NCI-H187 treated with DMSO at 0.1 percent for 48 hours (cell line): ENCODE measurements around the gene RRAS.

Source experiments
- DNase-seq: peaks from one replicate; lab custom pipeline; 2025; lab: John Stamatoyannopoulos, UW

RRAS gene

DNA sequence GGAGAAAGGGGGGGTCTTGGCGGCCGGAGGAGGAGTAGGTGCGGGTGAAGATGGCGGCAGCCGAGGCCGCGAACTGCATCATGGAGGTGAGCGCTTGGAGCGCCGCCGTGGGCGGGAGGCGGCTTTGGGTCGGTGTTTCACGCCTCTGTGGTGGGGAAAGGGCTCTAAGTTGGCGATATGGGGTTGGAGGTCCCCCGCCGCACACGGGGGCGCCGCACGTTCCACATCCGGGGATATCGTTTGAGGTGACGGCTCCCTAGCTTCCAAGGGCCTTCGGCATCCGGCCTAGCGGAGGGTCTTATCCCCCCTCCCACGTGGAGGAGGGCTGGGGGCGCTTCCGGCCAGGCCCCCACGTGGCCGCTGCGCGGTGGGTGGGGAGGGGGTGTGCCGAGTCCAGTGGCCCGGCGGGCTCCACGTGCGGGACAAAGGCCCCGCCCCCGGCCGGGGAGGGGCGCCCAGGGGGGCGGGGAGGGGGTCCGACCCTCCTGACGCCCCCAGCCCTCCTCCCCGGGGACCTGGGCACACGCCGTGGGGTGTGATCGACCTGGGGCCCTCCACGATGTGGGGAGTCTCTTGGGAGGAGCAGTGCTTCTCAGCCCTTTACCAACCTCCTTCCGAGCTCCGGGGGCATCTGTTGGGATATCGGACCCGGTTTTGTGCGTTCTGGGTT, 37.4 kb upstream of the RRAS start, which contains the start of gene PRMT1:
TSS of gene PRMT1 (plus strand) at position 41 of the 670 bp plus-strand sequence. CDS start at position 51, 10 bp downstream.
- no peak for DNase-seq

DNA sequence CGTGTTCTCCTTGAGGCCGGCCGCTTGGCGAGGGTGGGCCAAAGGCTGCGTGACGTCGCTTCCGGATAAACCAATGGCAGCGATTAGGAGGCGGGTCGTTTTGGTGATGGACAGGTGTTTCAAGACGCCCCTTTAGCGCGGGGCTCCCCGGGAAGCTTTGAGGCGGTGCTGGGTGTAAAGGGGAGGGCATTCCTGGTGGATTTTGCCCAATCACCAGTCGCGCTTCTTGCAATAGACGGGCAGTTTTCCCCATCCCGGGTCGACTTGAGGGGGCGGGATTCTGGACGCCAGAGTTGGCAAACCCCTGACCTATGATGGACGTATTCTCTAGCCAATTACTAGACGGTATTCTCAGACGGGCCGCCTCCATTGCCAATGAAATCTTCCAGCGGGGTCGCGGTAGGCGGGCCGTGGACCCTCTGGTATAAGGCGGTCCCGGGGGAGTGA, 36.9 kb upstream of the RRAS start:
- peak; percentile 98 for DNase-seq

DNA sequence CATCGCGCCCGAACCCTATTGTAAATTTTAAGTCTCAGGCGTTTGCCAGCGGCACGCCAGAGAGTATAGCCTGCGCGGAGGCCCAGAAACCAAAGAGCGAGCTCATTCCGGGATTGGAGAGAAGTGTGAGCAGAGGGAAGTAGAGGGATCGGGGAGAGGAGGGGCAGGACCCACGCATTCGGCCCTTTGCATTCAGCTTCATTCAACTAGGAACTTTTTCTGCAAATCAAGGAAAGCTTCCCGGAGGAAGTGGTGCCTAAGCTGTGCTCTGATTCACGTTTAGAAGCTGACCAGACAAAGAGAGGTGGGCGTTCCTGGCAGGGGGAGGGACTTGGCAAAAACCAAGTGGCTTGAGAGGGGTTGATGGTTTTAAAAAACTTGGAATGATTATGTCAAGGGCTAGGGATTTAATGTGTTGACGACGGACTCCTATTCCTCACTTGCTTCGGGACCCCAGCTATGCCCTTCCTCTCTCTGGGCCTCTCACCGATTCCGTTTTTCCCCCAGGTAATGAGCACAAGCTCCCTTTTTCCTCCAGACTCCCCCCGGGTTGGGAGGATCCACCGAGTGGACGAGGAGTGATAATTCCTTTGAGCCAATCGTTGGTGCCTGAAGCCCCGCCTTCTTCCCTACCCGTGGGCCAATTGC, 36.3 kb upstream of the RRAS start:
- peak; percentile 65 for DNase-seq

DNA sequence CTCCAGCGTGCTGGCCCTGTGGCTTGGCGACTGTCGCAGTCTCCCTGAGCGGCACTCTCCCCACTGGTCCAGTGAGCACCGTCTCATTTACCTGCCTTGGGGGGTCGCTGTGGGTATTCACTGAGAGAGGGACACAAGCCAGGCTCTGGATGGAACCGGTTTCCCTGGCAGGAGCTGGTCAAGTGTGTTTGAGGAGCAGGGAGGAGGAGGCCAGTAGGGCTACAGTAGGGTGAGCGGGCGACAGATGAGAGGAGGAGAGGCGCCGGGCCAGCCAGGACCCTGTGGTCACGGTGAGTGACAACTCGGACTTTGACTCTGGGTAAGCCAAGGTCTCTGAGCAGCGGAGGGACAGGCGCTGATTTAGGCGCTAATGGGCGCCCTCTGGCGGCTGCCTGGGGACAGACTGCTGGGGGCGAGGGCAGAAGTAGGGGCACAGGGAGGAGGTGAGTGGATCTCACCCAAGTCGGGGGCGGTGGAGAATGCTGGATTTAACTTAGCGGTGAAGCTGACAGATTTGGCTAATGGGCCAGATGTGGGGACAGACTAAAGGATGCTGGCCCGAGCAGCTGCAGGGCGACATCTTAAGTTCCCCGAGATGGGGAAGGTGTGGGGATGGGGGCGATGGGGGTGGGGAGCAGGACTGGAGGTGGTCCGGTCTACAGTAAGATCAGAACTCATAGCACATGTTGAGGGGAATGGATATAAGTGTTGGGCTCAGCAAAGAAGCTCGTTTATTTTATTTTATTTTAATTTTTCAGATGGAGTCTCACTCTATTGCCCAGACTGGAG, 32.4 kb upstream of the RRAS start:
- no peak for DNase-seq

DNA sequence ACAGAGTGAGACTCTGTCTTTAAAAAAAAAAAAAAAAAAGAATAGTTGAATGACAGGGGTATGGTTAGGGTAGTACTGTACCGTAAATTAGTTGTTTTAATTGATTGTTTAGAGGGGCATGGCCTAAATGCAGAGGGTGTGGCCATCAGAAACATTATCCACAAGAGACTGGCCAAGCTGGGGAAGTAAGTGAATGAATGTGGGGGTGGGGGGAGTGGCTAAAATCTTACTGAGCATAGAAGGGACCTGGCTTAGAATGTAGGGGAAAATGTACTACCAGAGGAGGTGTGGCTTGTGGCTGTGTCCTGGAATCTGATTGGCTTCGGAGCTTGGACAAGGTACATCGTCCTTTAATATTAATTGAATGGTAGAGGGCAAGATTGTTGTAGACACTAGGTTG, 29.6 kb upstream of the RRAS start:
- no peak for DNase-seq

DNA sequence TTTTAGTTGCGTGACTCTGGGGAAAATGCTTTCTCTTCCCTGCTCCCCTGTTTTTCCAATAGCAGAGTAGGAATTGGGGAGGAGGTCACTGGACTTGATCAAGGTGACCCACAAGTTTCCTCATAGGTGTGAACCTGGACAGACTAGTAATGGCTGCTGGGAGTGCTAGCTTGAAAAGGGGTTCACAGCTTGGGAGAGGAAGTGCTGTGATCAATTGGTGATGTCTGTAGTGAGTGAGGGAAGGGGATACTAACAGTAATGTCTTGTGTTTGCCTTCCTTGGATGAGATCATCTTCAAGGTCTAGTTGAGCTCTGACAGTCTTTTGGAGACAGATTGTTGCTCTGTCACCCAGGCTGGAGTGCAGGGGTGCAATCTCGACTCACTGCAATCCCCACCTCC, 27.5 kb upstream of the RRAS start:
- no peak for DNase-seq

DNA sequence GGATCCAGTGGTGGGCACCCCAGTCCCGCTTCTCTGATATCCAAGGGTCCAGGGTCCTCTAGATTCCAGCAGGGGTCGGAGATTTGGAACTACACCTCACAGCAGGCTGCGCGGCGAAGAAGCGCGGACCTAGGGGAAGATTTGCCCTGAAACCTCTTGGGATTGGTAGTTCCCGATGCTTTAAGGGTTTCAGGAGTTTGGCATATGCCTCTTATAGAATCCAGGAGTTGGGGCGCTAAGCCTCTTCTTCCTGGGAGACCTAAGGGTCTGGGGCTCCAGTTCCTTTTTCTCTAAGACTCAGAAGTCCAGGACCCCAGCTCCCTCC, 26.1 kb upstream of the RRAS start:
- DNase-seq: no peak

DNA sequence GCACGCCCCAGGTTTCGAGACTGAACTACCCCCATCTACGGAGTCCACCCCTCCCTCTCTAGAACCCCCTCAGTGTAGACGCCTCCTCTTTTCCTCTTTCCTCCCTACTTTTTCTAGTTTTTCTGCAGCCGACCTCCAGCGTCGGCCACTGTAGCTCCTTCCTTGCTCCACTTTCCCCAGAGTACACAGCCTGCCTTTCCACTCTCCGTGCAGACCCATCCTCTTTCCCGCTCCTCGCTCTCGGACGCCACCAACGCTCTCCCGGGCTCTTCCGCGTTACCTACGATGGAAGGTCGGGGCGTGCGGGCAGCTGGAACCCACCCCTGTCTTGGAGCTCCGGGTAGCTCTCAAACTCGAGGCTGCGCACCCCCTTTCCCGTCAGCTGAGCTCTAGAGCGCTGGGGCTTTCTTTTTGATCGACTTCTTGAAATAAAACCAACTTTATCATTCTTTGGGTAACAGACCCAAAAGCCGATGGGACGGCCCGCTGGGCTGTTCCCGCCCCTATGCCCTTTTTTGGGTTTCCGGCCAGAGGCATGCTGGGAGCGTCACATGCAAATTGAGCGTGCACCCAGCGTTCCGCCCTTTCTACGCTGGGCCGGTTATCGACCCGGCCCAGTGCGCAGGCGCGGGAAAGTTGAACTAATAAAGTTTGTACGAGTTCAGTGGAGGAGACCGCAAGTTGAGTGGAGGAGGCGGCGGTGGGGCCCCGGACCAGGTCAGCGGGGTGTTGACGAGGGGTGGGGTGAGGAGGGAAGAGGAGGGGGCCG, 25.6 kb upstream of the RRAS start, which contains the start of the genes BCL2L12 and IRF3:
TSS of gene BCL2L12 (plus strand) at position 583 of the 769 bp plus-strand sequence. CDS start 760 bp downstream, outside the sequence.
TSS of gene IRF3 (minus strand) at position 507 of the 769 bp plus-strand sequence. CDS start 1,019 bp downstream, outside the sequence.
- peak; percentile 64 for DNase-seq

DNA sequence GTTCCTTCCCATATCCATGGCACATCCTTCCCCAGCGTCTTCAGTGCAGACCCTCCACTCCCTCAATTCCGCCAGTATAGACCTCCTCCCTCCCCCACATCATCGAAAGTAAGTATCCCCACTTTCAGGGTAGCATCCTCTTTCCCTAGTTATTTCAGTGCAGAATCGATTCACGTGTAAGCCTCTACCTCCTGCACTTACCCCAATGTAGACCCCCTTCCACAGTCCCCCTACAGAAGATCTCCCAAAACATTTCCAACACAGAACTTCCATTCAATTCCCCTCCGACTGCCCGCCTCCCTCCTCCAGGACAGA, 25.1 kb upstream of the RRAS start:
- no peak for DNase-seq

DNA sequence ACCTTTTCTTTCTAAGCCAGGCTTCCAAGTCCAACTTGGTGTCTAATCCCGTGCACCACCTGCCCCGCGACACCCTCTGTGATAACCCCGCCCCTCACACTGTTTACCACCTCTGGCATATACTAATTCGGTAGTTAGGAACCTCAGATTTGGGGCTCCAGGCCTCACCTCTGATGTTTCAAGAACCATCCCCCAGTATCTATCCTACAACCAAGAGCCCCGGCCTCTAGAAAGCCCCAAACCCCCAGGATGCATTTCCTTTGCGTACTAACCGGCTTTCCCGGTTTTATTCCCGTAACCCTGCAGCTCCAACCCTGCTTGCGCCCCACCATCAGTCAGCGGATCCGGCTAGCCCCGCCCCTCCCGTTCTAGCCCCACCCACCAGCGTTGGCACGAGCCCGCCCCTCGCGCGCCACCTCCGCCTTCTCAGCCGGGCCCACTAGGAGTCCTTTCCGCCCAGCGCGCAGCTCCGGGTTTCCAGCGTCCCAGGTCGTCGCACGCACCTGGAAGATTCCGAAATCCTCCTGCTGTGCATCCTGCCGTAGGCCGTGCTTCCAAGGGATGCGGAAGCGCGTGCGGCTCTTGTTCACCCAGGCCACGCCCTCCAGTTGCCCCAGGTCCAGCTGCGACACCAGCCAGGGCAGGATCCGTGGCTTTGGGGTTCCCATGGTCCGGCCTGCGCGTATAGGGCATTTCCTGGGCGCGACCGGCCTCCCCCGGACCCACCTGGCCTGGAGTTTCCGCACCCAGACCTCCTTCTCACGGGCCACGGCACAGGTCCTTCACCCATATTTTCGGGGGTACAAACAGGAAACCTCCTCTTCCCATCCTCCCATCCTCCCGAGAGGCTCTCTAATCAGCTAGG, 24.5 kb upstream of the RRAS start:
- DNase-seq: peak; percentile 68

DNA sequence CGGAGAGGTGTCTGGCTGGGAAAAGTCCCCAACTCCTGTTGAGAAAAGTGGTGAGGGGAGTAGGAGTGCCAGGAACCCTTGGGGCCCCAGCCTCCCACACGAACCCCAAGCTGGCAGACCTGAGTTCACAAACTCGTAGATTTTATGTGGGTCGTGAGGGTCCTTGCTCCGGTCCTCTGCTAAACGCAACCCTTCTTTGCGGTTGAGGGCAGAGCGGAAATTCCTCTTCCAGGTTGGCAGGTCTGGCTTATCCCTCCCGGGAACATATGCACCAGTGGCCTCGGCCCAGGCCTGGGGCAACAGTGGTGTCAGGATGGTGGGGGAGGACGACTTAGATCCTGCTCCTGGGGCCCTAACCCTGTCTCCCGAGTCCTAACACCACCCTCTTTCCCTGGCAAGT, 23.3 kb upstream of the RRAS start:
- DNase-seq: no peak

DNA sequence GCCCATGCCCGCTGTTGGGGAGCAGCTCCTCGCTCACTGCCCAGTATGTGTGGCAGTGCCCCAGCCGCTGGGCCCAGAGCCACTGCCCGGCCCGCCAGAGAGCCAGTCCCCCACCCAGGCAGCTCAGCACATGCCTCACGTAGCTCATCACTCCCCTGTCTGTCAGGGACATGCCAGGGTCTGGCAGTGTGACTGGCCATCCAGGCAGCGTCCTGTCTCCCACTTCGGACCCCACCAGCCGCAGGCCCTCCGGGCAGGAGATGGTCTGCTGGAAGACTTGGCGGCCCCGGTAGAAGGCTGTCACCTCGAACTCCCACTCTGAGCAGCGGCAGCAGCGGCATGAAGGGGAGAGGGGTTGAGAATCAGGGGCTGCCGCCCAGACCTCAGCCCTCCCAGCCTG, 22.1 kb upstream of the RRAS start:
- no peak for DNase-seq

DNA sequence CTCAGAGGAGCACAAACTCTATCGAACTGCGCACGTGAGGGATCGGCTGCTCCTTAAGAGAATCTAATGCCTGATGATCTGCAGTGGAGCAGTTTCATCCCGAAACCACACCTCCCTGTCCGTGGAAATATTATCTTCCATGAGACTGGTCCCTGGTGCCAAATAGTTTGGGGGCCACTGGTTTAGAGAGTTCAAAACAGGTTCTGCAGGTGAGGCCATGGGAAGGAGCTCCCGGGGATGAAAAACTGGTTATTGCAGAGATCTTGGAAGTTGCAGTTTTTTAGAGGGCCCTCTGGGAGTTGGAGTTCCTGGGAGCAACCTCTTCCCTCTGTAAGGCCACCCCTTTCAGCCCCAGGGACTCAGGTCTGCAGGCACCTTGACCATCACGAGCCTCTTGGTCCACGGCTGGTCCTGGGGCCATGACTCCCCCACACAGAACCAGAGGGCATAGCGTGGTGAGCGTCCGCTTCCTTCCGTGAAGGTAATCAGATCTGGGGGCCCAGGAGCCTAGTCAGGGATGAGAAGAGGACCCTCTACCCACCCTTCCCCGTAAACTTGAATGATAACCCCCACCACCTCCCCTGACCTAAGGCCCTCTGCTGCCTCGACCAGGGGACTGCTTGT, 20.5 kb upstream of the RRAS start:
- DNase-seq: no peak

DNA sequence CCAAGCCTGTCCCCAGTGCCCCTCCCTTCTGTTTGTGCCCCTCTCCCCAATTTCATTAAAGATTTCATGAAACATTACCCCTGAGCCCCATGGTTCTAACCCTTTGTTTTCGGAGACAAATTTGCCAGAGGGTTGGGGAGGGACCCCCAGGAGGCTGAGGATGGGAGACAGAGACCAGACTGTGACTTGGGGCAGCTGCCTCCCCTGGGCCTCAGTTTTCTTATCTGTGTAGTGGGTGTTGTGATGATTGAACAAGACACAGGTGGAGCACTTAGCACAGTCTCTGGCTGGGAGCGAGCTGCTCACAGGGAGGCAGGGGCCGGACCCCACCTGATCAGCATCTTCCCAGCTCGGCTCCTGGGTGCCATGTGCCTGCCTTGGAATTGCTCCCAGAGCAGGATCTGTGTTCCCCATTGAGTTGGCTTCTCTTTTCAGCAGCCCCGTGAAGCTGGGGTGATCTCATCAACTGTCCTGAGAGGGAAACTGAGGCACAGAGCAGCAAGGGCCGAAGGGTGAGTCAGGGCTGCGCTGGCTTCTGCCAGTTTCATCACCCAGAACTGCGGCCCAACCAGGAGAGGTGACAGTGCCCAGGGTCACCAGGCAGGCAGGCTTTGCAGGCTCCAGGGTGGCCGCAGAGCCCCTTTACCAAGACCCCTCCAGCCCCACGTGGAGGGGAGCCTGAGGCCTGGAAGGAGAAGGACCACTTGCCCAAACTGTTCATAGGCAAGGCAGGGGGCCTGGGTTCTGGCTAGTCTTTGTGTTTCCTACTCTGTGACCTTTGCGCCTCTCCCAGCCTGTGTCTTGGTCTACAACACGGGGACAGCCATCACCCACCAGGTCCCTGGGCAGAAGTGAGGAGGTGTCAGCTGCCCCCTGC, 18.9 kb upstream of the RRAS start:
- DNase-seq: no peak

DNA sequence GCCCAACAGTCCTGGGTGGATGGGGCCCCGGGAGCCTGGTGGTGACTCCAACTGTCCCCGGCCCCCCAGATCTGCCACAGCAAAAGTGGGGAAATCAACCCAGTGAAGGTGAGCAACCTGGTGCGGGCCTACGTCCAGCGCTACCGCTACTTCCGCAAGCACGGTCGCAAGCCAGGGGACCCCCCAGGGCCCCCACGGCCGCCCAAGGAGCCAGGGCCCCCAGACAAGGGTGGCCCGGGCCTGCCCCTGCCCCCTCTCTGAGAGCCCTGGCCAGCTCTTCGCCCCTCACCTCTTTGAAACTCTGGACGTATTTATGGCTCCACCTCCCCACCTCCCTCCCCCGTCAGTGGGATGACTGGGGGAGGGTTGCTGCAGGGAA, 18.2 kb upstream of the RRAS start:
- DNase-seq: no peak

DNA sequence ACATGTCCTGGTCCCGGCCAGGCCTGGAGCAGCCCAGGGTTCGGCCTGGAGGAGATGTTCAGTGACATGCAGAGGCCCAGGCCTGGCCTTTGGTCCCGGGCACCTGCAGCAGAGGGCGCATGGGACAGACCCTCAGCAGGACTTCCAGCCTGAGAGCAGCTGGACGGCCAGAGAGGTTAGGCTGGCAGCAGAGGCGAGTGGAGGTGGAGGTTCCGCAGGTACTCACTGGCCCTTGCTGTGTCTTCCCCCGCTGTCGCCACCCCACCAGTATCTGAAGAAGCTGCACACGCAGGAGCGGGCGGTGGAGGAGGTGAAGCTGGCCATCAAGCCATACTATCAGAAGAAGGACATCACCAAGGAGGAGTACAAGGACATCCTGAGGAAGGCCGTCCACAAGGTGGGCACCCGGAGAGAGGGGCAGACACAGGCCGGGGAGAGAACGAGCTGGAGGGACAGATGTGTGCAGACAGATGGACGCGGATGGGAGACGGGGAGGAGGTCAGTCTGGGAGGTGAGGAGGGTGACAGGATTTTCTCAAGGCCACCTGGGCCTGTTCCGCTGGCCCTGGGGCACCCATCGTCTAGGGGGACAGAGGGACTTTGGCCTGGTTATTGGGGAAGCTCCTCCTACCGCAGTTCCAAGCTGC, 17.7 kb upstream of the RRAS start:
- no peak for DNase-seq

DNA sequence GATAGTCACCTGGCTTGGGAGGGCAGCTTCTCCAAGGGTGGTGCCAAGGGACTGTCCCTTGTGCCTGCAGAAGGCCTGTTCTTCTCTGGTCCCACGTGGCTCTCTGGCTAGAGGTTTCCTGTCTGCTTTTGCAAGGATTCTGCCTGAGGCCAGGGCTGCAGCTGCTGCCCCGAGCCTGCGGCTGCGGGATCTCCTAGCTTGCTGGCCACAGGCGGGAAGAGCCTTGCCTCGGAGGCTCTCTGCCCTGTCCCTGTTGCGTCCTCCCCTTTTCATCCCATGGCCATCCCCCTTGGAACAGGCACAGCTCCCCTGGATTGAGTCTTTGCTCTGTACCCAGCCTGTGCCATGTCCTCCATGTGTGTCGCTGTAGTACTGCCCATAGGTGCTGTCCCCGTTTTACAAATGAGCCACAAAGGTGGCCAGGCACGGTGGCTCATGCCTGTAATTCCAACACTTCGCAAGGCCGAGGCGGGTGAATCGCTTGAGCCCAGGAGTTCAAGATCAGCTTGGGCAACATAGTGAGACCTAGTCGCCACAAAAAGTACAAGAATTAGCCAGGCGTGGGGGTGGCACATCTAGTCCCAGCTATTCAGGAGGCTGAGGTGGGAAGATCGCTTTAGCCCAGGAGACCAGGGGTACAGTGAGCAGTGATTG, 16.6 kb upstream of the RRAS start:
- DNase-seq: no peak

DNA sequence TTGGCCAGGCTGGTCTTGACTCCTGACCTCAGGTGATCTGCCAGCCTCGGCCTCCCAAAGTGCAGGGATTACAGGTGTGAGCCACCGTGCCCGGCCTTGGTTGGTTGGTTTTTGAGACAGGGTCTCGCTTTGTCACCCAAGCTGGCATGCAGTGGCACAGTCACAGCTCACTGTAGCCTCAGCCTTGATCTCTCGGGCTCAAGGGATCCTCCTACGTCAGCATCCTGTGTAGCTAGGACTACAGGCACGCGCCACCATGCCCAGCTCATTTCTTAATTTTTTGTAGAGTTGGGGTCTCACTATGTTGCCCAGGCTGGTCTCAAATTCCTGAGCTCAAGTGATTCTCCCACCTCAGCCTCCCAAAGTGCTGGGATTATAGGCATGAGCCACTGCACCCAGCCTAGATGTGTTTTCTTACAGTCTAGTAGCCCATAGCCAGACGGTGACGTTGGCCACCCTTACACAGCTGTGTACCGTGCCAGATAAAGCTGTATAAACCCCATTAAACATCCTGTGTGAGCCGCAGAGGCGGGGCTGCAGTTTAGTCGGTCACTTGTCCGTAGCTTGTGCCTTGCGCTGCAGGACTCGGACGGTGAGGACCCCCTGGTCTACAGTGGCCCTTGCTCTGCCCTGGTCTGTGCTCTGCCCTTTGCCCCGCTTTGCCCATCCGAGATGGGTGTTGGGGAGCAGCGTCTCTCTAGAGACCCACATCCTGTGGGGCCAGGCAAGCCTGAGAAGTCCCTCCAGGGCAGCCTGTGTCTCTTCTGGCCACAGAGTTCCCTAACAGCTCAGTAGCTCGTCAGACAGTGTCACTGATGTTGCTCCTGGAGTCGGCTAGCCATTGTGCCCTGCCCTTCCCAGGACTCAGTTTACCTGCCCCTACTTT, 15.9 kb upstream of the RRAS start:
- no peak for DNase-seq
